Astrocyte of the cerebellum (primary cell): ENCODE measurements around the gene CALCR.

Source experiments
- DNase-seq: peaks from one replicate; pipeline ENCODE4 v3.0.0-alpha.2; 2011; ENCODE audit warnings: low read depth
- H3K4me3 ChIP-seq: 2 replicates; pipeline ENCODE4 v1.5.1; 2011; ENCODE audit warnings: mild to moderate bottlenecking, low read depth, low read length, moderate library complexity
- CTCF ChIP-seq: IDR thresholded peaks from 2 replicates; pipeline ENCODE4 v1.5.1; 2012; ENCODE audit warnings: low read length, low read depth, moderate library complexity, mild to moderate bottlenecking; ENCODE audit errors: missing control alignments
- in situ Hi-C: cut with HindIII; loops from 2 replicates; pipeline ENCODE4 v1.10.0; 2017; ENCODE audit warnings: low sequenced_read_pairs

Gene CALCR

GRCh38 chr7:93375603-93376002, 198.9 kb downstream of the CALCR start:
- in situ Hi-C loops: no loop called here
- H3K4me3 ChIP-seq: no peak overlapping the region
- DNase-seq: no peak
- TF ChIP-seq CTCF: no peak
